Measurements from ENCODE around the gene ENTR1. TPM values are rescaled to one million over a fixed set of nuclear protein-coding genes. Genes with fewer than 3 reads are reported as not detected.

Gene ENTR1
- total and polyA plus RNA-seq, 10 of the 15 experiments (the other 5 are each of a cell fraction or from before 2014, with no cell fraction given), result 8.2 to 96.4 (median 41.1) TPM

DNA sequence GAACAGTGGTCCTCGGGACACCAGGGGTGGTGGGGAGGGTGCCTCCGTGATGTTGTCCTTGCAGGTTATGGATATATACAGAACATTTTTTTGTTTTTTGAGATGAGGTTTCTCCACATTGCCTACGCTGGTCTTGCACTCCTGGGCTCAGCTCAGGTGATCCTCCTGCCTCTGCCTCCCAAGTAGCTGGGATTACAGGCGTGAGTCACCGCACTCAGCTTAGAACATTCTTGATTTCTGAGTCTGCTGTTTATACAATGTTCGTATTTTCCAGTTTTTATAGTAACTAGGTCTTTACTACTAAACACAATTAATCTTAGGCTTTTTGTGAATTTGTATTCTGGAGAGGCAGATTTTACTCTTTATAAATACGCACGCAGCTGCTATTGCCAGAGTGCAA lies 6.0 kb upstream of the ENTR1 start (continued):
- TF ChIP-seq, protein P1, sequence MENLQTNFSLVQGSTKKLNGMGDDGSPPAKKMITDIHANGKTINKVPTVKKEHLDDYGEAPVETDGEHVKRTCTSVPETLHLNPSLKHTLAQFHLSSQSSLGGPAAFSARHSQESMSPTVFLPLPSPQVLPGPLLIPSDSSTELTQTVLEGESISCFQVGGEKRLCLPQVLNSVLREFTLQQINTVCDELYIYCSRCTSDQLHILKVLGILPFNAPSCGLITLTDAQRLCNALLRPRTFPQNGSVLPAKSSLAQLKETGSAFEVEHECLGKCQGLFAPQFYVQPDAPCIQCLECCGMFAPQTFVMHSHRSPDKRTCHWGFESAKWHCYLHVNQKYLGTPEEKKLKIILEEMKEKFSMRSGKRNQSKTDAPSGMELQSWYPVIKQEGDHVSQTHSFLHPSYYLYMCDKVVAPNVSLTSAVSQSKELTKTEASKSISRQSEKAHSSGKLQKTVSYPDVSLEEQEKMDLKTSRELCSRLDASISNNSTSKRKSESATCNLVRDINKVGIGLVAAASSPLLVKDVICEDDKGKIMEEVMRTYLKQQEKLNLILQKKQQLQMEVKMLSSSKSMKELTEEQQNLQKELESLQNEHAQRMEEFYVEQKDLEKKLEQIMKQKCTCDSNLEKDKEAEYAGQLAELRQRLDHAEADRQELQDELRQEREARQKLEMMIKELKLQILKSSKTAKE (IDR thresholded peaks at IDR 0.05; ENCODE audit: low read depth, poor library complexity, severe bottlenecking), result no peak
- no peak for TF ChIP-seq BCL3 (IDR thresholded peaks at IDR 0.05; ENCODE audit: borderline replicate concordance, insufficient read depth, low read depth, low read length, poor library complexity, severe bottlenecking)
- no peak for TF ChIP-seq ZNF217 (IDR thresholded peaks at IDR 0.05)
- no peak for TF ChIP-seq MEF2A (IDR thresholded peaks at IDR 0.05; ENCODE audit: insufficient read depth, low read depth, low read length)

DNA sequence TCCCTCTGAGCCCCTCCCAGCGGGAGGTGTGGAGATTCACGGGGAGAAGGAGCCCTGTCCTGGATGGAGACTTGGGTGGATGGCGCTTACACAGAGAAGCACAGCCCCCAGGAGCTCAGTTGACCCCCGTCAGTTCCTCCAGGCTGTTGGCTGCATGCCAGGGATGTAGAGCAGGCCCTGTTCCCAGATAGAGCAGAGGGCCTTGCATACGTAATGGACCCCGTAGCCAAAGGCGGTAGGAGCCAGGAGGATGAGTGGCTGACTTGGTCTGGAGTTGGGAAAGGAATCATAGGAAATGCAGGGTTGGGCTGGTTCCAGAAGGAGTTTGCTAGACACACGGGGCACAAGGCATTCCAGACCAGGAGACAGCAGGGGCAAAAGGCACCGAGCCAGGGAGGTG lies 2.5 kb upstream of the ENTR1 start:
- H3K79me2 ChIP-seq (ENCODE audit: control insufficient read depth, insufficient read depth, low read length), result peaks cover 46% of the 10 kb centered on the region
- H2AFZ ChIP-seq (ENCODE audit: control insufficient read depth, low read depth, low read length), result no peak overlapping the region
- H3K9me3 ChIP-seq (replicated peaks; ENCODE audit: control insufficient read depth, insufficient read depth, low read length), result no peaks in the 10 kb centered on the region
- ChIA-PET CTCF (no interaction called here), POLR2A (interaction anchor here (1.4 kb wide), 1 partner anchor 50 kb away, joined by 4 read pairs; the partner anchor contains the start of gene DNLZ), SMC1A (ENCODE audit: uncharacterized antibody, unreplicated experiment) (no interaction called here), RAD21 (ENCODE audit: unreplicated experiment) (interaction anchor here (0.6 kb wide), 1 partner anchor 23 kb away, joined by 3 read pairs; no protein-coding TSS in a partner anchor)
- intact Hi-C loops (cut with micrococcal nuclease; ENCODE audit: unreplicated experiment) (no loop called here), in situ Hi-C loops (cut with MboI) (no loop called here)
- DNase-seq (ENCODE audit: low read depth, low spot score) (no peak), ATAC-seq (no peak), FAIRE-seq (no peak)
- no peak overlapping the region for H3K9ac ChIP-seq (ENCODE audit: control insufficient read depth, insufficient read depth, low read length)
- no peaks in the 10 kb centered on the region for H4K20me1 ChIP-seq (ENCODE audit: control insufficient read depth, insufficient read depth)
- 97% methylated on average over 9 of the region's 9 CpGs for WGBS (ENCODE audit: insufficient coverage, insufficient replicate concordance, low lambda C conversion rate, missing lambda C conversion rate)
- BruUV-seq (replicated peaks), result no TSS peak
- no peak overlapping the region for H3K4me2 ChIP-seq (ENCODE audit: control insufficient read depth, insufficient read depth)
- peaks cover 19 to 23% of the 10 kb centered on the region in 2 experiments; a peak in 3 of 4 replicates for H3K36me3 ChIP-seq (ENCODE audit: control insufficient read depth in 2 of 2, insufficient read depth in 2 of 2, low read length in 1 of 2)
- no peak overlapping the region for H3K4me3 ChIP-seq
- H3K27ac ChIP-seq (ENCODE audit: control insufficient read depth, insufficient read depth), result no peak overlapping the region; the same call in 1 of the 2 replicates
- H3K4me1 ChIP-seq (ENCODE audit: control insufficient read depth, insufficient read depth, low read length), result peaks cover 13% of the 10 kb centered on the region
- no peaks in the 10 kb centered on the region for H3K27me3 ChIP-seq (replicated peaks in 1 of 2; ENCODE audit: control insufficient read depth in 2 of 2, insufficient read depth in 2 of 2, low read length in 1 of 2)
- TF ChIP-seq, protein P2, sequence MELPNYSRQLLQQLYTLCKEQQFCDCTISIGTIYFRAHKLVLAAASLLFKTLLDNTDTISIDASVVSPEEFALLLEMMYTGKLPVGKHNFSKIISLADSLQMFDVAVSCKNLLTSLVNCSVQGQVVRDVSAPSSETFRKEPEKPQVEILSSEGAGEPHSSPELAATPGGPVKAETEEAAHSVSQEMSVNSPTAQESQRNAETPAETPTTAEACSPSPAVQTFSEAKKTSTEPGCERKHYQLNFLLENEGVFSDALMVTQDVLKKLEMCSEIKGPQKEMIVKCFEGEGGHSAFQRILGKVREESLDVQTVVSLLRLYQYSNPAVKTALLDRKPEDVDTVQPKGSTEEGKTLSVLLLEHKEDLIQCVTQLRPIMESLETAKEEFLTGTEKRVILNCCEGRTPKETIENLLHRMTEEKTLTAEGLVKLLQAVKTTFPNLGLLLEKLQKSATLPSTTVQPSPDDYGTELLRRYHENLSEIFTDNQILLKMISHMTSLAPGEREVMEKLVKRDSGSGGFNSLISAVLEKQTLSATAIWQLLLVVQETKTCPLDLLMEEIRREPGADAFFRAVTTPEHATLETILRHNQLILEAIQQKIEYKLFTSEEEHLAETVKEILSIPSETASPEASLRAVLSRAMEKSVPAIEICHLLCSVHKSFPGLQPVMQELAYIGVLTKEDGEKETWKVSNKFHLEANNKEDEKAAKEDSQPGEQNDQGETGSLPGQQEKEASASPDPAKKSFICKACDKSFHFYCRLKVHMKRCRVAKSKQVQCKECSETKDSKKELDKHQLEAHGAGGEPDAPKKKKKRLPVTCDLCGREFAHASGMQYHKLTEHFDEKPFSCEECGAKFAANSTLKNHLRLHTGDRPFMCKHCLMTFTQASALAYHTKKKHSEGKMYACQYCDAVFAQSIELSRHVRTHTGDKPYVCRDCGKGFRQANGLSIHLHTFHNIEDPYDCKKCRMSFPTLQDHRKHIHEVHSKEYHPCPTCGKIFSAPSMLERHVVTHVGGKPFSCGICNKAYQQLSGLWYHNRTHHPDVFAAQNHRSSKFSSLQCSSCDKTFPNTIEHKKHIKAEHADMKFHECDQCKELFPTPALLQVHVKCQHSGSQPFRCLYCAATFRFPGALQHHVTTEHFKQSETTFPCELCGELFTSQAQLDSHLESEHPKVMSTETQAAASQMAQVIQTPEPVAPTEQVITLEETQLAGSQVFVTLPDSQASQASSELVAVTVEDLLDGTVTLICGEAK (IDR thresholded peaks at IDR 0.05; ENCODE audit: borderline replicate concordance), result no peak
- TF ChIP-seq FOS (IDR thresholded peaks at IDR 0.05; ENCODE audit: borderline replicate concordance, extremely low read depth, insufficient read length), result no peak
- TF ChIP-seq IKZF2 (IDR thresholded peaks at IDR 0.05), result no peak
- TF ChIP-seq RELB (IDR thresholded peaks at IDR 0.05; ENCODE audit: low read depth), result no peak
- no peak for TF ChIP-seq ZSCAN29 (IDR thresholded peaks at IDR 0.05)
- no peak for TF ChIP-seq PAX8 (IDR thresholded peaks at IDR 0.05)
- TF ChIP-seq DPF2 (IDR thresholded peaks at IDR 0.05), result no peak
- TF ChIP-seq HCFC1 (IDR thresholded peaks at IDR 0.05; ENCODE audit: low read length), result no peak
- TF ChIP-seq ETV6 (conservative IDR thresholded peaks at IDR 0.05 in 1 of 2, IDR thresholded peaks at IDR 0.05 in 1 of 2; ENCODE audit: borderline replicate concordance in 1 of 2, low read depth in 1 of 2), result no peak

All from GM12878 (cell line).